ENCODE results near the gene NEDD4.

The NEDD4 gene

DNA sequence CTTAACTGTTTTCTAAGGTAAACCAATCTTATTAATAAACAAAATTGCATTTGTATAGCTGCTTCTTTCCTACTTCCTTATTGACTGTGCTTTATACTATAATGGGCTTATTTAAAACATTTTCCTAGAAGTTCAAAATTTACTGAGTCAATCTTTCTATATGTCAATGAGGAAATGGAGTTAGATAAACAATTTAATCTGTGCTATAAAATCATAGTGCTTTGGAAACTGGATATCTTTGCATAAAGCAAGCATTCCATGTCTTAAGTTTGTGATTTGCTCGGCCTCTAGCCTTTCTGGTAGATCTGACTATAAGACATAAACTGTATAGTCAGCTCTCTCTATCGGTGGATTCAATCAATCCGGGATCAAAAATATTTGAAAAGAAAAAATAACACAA is 99.6 kb downstream of the NEDD4 start:
- H3K9ac ChIP-seq (ENCODE audit: low read length), result no peak overlapping the region
- H2BK12ac ChIP-seq (ENCODE audit: low read length in 2 of 2), result no peak overlapping the region
- no peak for DNase-seq
- no peak overlapping the region for H3K4ac ChIP-seq (ENCODE audit: low read depth in 1 of 2, low read length in 2 of 2)
- no peak overlapping the region for H3K4me2 ChIP-seq (ENCODE audit: low read length, poor library complexity, severe bottlenecking)
- no peak overlapping the region for H3K14ac ChIP-seq (ENCODE audit: low read length in 2 of 2)
- H2AFZ ChIP-seq (ENCODE audit: low read depth, low read length), result no peak overlapping the region
- peaks cover 3% of the 10 kb centered on the region for H3K9me3 ChIP-seq (ENCODE audit: control insufficient read depth, low read length)
- no peak overlapping the region for H2BK120ac ChIP-seq (ENCODE audit: low read depth, low read length)
- peaks cover 4% of the 10 kb centered on the region for H3K4me1 ChIP-seq (ENCODE audit: control insufficient read depth, insufficient read depth, low read depth, low read length)
- H2AK5ac ChIP-seq (ENCODE audit: low read length, severe bottlenecking), result no peak overlapping the region
- no peaks in the 10 kb centered on the region for H3K79me1 ChIP-seq (replicated peaks; ENCODE audit: low read length, poor library complexity, severe bottlenecking)
- H3K18ac ChIP-seq (ENCODE audit: low read depth in 1 of 2, low read length in 2 of 2), result no peak overlapping the region
- no peak overlapping the region for H2BK15ac ChIP-seq (ENCODE audit: low read depth, poor library complexity, severe bottlenecking)
- H4K8ac ChIP-seq (ENCODE audit: low read length), result no peak overlapping the region
- no peak overlapping the region for H2BK5ac ChIP-seq (ENCODE audit: low read depth, low read length, poor library complexity, severe bottlenecking)
- no peak overlapping the region for H3K27ac ChIP-seq (ENCODE audit: low read length, poor library complexity, severe bottlenecking)
- H3K36me3 ChIP-seq (ENCODE audit: control insufficient read depth in 1 of 2, insufficient read depth in 2 of 2, low read depth in 1 of 2, low read length in 2 of 2), result no peaks in the 10 kb centered on the region
- WGBS, result 100% methylated on average over 2 of the region's 3 CpGs
- H3K4me3 ChIP-seq (ENCODE audit: insufficient read depth in 1 of 2, low read depth in 1 of 2, low read length in 2 of 2), result no peak overlapping the region
- no peak overlapping the region for H4K91ac ChIP-seq (ENCODE audit: low read length)
- H3K27me3 ChIP-seq (ENCODE audit: control insufficient read depth in 1 of 2, insufficient read depth in 1 of 2, low read length in 2 of 2), result no peaks in the 10 kb centered on the region
- no peak overlapping the region for H3K23ac ChIP-seq (ENCODE audit: low read length in 2 of 2)

DNA sequence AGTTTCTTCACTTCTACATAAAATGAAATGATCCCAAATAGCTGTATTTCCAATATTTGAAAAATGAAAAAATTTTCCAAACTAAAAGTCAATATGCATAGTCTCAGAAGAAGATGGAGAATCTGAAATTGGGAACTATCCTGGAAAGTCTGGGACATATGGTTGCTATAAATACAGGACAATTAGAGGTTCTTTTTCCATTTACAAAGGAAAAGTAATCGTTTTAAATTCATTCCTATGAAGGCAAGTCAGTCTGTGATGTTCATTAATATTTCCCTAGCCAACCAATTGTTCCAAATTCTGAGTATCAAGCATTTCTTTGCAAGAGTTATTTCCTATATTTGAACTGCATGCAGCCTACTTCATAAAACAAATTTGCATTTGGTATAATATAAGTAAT is 102.2 kb downstream of the NEDD4 start:
- no peak overlapping the region for H2BK5ac ChIP-seq (ENCODE audit: low read depth, low read length, poor library complexity, severe bottlenecking)
- no peak overlapping the region for H2AK5ac ChIP-seq (ENCODE audit: low read length, severe bottlenecking)
- no peaks in the 10 kb centered on the region for H3K79me1 ChIP-seq (replicated peaks; ENCODE audit: low read length, poor library complexity, severe bottlenecking)
- DNase-seq, result no peak
- H3K18ac ChIP-seq (ENCODE audit: low read depth in 1 of 2, low read length in 2 of 2), result no peak overlapping the region
- H2BK12ac ChIP-seq (ENCODE audit: low read length in 2 of 2), result no peak overlapping the region
- H3K14ac ChIP-seq (ENCODE audit: low read length in 2 of 2), result no peak overlapping the region
- no peaks in the 10 kb centered on the region for H3K27me3 ChIP-seq (ENCODE audit: control insufficient read depth in 1 of 2, insufficient read depth in 1 of 2, low read length in 2 of 2)
- H4K8ac ChIP-seq (ENCODE audit: low read length), result no peak overlapping the region
- H2AFZ ChIP-seq (ENCODE audit: low read depth, low read length), result no peak overlapping the region
- WGBS, result 100% methylated on average over 1 of the region's 1 CpG
- H3K27ac ChIP-seq (ENCODE audit: low read length, poor library complexity, severe bottlenecking), result no peak overlapping the region
- no peaks in the 10 kb centered on the region for H3K4me1 ChIP-seq (ENCODE audit: control insufficient read depth, insufficient read depth, low read depth, low read length)
- no peaks in the 10 kb centered on the region for H3K36me3 ChIP-seq (ENCODE audit: control insufficient read depth in 1 of 2, insufficient read depth in 2 of 2, low read depth in 1 of 2, low read length in 2 of 2)
- H3K4me3 ChIP-seq (ENCODE audit: insufficient read depth in 1 of 2, low read depth in 1 of 2, low read length in 2 of 2), result no peak overlapping the region
- no peak overlapping the region for H2BK15ac ChIP-seq (ENCODE audit: low read depth, poor library complexity, severe bottlenecking)
- H3K4ac ChIP-seq (ENCODE audit: low read depth in 1 of 2, low read length in 2 of 2), result no peak overlapping the region
- H4K91ac ChIP-seq (ENCODE audit: low read length), result no peak overlapping the region
- H3K9me3 ChIP-seq (ENCODE audit: control insufficient read depth, low read length), result peaks cover 14% of the 10 kb centered on the region
- no peak overlapping the region for H2BK120ac ChIP-seq (ENCODE audit: low read depth, low read length)
- H3K4me2 ChIP-seq (ENCODE audit: low read length, poor library complexity, severe bottlenecking), result no peak overlapping the region
- no peak overlapping the region for H3K23ac ChIP-seq (ENCODE audit: low read length in 2 of 2)
- no peak overlapping the region for H3K9ac ChIP-seq (ENCODE audit: low read length)

DNA sequence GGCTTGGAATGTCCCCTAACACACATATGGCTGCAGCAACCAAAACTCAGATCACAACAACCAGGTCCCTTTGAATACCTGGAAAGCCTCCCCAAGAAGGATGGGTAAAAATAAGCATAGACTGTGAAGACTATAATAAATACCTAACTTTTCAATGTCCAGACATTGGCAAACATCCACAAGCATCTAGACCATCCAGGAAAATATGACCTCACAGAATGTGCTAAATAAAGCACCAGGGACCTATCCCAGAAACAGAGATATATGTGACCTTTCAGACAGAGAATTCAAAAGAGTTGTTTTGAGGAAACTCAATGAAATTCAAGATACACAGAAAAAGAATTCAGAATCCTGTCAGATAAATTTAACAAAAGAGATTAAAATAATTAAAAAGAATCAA is 109.2 kb downstream of the NEDD4 start:
- no peak for DNase-seq
- Histone ChIP-seq H3K18ac (ENCODE audit: low read depth in 1 of 2, low read length in 2 of 2) (no peak overlapping the region), H3K4me1 (ENCODE audit: control insufficient read depth, insufficient read depth, low read depth, low read length) (no peaks in the 10 kb centered on the region), H3K14ac (ENCODE audit: low read length in 2 of 2) (no peak overlapping the region), H2BK12ac (ENCODE audit: low read length in 2 of 2) (no peak overlapping the region), H4K91ac (ENCODE audit: low read length) (no peak overlapping the region), H3K36me3 (ENCODE audit: control insufficient read depth in 1 of 2, insufficient read depth in 2 of 2, low read depth in 1 of 2, low read length in 2 of 2) (peaks cover 6 to 9% of the 10 kb centered on the region in 2 experiments), H2BK120ac (ENCODE audit: low read depth, low read length) (no peak overlapping the region), H2AK5ac (ENCODE audit: low read length, severe bottlenecking) (no peak overlapping the region), H2BK15ac (ENCODE audit: low read depth, poor library complexity, severe bottlenecking) (no peak overlapping the region), H3K4me2 (ENCODE audit: low read length, poor library complexity, severe bottlenecking) (no peak overlapping the region), H3K79me1 (replicated peaks; ENCODE audit: low read length, poor library complexity, severe bottlenecking) (peaks cover 5% of the 10 kb centered on the region), H3K27ac (ENCODE audit: low read length, poor library complexity, severe bottlenecking) (no peak overlapping the region), H2BK5ac (ENCODE audit: low read depth, low read length, poor library complexity, severe bottlenecking) (no peak overlapping the region), H3K23ac (ENCODE audit: low read length in 2 of 2) (no peak overlapping the region), H2AFZ (ENCODE audit: low read depth, low read length) (no peak overlapping the region), H3K27me3 (ENCODE audit: control insufficient read depth in 1 of 2, insufficient read depth in 1 of 2, low read length in 2 of 2) (no peaks in the 10 kb centered on the region), H3K9me3 (ENCODE audit: control insufficient read depth, low read length) (peaks cover 14% of the 10 kb centered on the region), H4K8ac (ENCODE audit: low read length) (no peak overlapping the region), H3K4me3 (ENCODE audit: insufficient read depth in 1 of 2, low read depth in 1 of 2, low read length in 2 of 2) (no peak overlapping the region), H3K4ac (ENCODE audit: low read depth in 1 of 2, low read length in 2 of 2) (no peak overlapping the region), H3K9ac (ENCODE audit: low read length) (no peak overlapping the region)

DNA sequence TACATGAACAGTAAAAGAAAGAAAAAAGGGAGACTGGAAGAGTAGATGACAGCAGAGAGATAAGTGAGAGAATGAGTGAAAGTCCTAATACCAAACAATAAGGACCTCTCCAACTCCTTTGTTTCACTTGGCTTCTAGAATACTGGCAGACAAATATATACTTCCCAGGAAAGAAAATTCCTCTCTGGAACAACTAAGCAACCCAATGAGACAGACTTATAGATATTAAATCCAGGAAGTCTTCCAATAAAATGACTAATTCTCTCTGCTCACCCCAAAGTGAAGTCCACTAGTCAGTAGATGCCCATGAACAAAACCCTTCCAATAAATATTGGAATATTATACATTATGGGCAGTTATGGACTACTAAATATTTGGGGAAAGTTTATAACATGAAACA is 114.2 kb downstream of the NEDD4 start:
- H3K9ac ChIP-seq (ENCODE audit: low read length), result no peak overlapping the region
- no peak overlapping the region for H3K27ac ChIP-seq (ENCODE audit: low read length, poor library complexity, severe bottlenecking)
- no peak overlapping the region for H2BK15ac ChIP-seq (ENCODE audit: low read depth, poor library complexity, severe bottlenecking)
- no peak overlapping the region for H4K91ac ChIP-seq (ENCODE audit: low read length)
- H3K18ac ChIP-seq (ENCODE audit: low read depth in 1 of 2, low read length in 2 of 2), result no peak overlapping the region
- peaks cover 5% of the 10 kb centered on the region for H3K79me1 ChIP-seq (replicated peaks; ENCODE audit: low read length, poor library complexity, severe bottlenecking)
- no peak overlapping the region for H2AK5ac ChIP-seq (ENCODE audit: low read length, severe bottlenecking)
- no peak overlapping the region for H3K4ac ChIP-seq (ENCODE audit: low read depth in 1 of 2, low read length in 2 of 2)
- no peak overlapping the region for H3K14ac ChIP-seq (ENCODE audit: low read length in 2 of 2)
- no peak overlapping the region for H2BK12ac ChIP-seq (ENCODE audit: low read length in 2 of 2)
- peaks cover 2% of the 10 kb centered on the region for H3K9me3 ChIP-seq (ENCODE audit: control insufficient read depth, low read length)
- no peak overlapping the region for H3K23ac ChIP-seq (ENCODE audit: low read length in 2 of 2)
- H3K4me3 ChIP-seq (ENCODE audit: insufficient read depth in 1 of 2, low read depth in 1 of 2, low read length in 2 of 2), result no peak overlapping the region
- H3K27me3 ChIP-seq (ENCODE audit: control insufficient read depth in 1 of 2, insufficient read depth in 1 of 2, low read length in 2 of 2), result no peaks in the 10 kb centered on the region
- no peak overlapping the region for H4K8ac ChIP-seq (ENCODE audit: low read length)
- no peaks in the 10 kb centered on the region for H3K4me1 ChIP-seq (ENCODE audit: control insufficient read depth, insufficient read depth, low read depth, low read length)
- no peak overlapping the region for H3K4me2 ChIP-seq (ENCODE audit: low read length, poor library complexity, severe bottlenecking)
- H3K36me3 ChIP-seq (ENCODE audit: control insufficient read depth in 1 of 2, insufficient read depth in 2 of 2, low read depth in 1 of 2, low read length in 2 of 2), result peaks cover 6 to 9% of the 10 kb centered on the region in 2 experiments
- H2AFZ ChIP-seq (ENCODE audit: low read depth, low read length), result no peak overlapping the region
- no peak overlapping the region for H2BK120ac ChIP-seq (ENCODE audit: low read depth, low read length)
- no peak overlapping the region for H2BK5ac ChIP-seq (ENCODE audit: low read depth, low read length, poor library complexity, severe bottlenecking)
- DNase-seq, result no peak

All from mesenchymal stem cell (in vitro differentiated cells and primary cell).